ENCODE measurements around the gene CCM2L. TPM values are rescaled to one million over a fixed set of nuclear protein-coding genes. Genes with fewer than 3 reads are reported as not detected.
A peak's percentile ranks its signal among the peaks of the same experiment; 100 is the strongest.

Gene CCM2L
- polyA plus RNA-seq, 1 of the 3 experiments (the other 2 are of a cell fraction): not detected

- no peak for TF ChIP-seq IRF3 (IDR thresholded peaks at IDR 0.05; ENCODE audit: low read depth, low read length)
- TF ChIP-seq CHD2 (IDR thresholded peaks at IDR 0.05; ENCODE audit: low read length, partially characterized antibody): no peak
These were observed 19.3 kb downstream of the CCM2L start (continued) for GRCh38 chr20:32029561-32029960.

GRCh38 chr20:32031007-32031958, 21.0 kb downstream of the CCM2L start:
- Histone ChIP-seq H3F3A (replicated peaks; ENCODE audit: insufficient read depth) (no peaks in the 10 kb centered on the region), H3K9me3 (no peaks in the 10 kb centered on the region), H3K4me3 (ENCODE audit: low read depth in 2 of 2, low read length in 1 of 2) (peak overlapping the region; percentile 34 to 87; a peak in 3 of 4 replicates), H3K4me2 (peak overlapping the region; percentile 77), H3K79me2 (ENCODE audit: insufficient read depth) (no peaks in the 10 kb centered on the region), H3K9me2 (no peaks in the 10 kb centered on the region), H3K9ac (no peak overlapping the region), H3K27ac (ENCODE audit: low read depth in 2 of 2, low read length in 1 of 2) (no peak overlapping the region), H3K36me3 (replicated peaks in 1 of 2; ENCODE audit: control insufficient read depth in 1 of 2, insufficient read depth in 2 of 2, low read length in 1 of 2) (no peaks in the 10 kb centered on the region), H2AFZ (ENCODE audit: low read depth) (peak overlapping the region; percentile 52; the same call in 1 of the 2 replicates), H4K20me1 (ENCODE audit: insufficient read depth) (no peaks in the 10 kb centered on the region), H3K27me3 (ENCODE audit: insufficient read depth) (peaks cover 38% of the 10 kb centered on the region), H3K4me1 (ENCODE audit: control insufficient read depth in 1 of 2, insufficient read depth in 2 of 2, low read depth in 1 of 2, low read length in 1 of 2) (peaks cover 0 to 7% of the 10 kb centered on the region in 2 experiments; a peak in 1 of 4 replicates)
- DNase-seq: peak; percentile 89
- TF ChIP-seq MAX (IDR thresholded peaks at IDR 0.05; ENCODE audit: low read depth) (0 out of 2 replicates have a peak, but pooled peaks have one; percentile 18), SMC3 (IDR thresholded peaks at IDR 0.05; ENCODE audit: low read depth, low read length) (peak; percentile 82), USF2 (IDR thresholded peaks at IDR 0.05; ENCODE audit: borderline replicate concordance, low read depth, low read length) (no peak), FOXM1 (IDR thresholded peaks at IDR 0.05; ENCODE audit: low read depth) (no peak), RFX5 (IDR thresholded peaks at IDR 0.05; ENCODE audit: low read length) (no peak), NRF1 (IDR thresholded peaks at IDR 0.05; ENCODE audit: low read depth, low read length) (0 out of 2 replicates have a peak, but pooled peaks have one; percentile 6), CTCF (IDR thresholded peaks at IDR 0.05) (peak; percentile 98), MEF2A (IDR thresholded peaks at IDR 0.05; ENCODE audit: borderline replicate concordance, low read depth) (no peak), EP300 (IDR thresholded peaks at IDR 0.05; ENCODE audit: borderline replicate concordance in 1 of 2, low read depth in 1 of 2, low read length in 1 of 2) (no peak), RAD21 (IDR thresholded peaks at IDR 0.05; ENCODE audit: low read length) (peak; percentile 82)
- ChIA-PET POLR2A (interaction anchor here (1.6 kb wide), 1 partner anchor 178 kb away, joined by 3 read pairs; no protein-coding TSS in a partner anchor), CTCF (interaction anchor here (0.6 to 9.8 kb wide), 63 partner anchors 10 to 429 kb away, joined by 3 to 170 read pairs (median 5); partner anchors contain the start of genes FOXS1, PDRG1 and XKR7)
- 15% methylated on average over 17 of the region's 59 CpGs for WGBS (ENCODE audit: low lambda C conversion rate)

Measured in SK-N-SH (cell line).